GM19351 (cell line): Measurements from ENCODE around the gene TP53TG3D.
"Not testable (repeated sequence)": the region's sequence is repeated elsewhere in the genome, so short reads cannot be mapped to it uniquely, and the experiment has no call there.

ENCODE experiments used
- ATAC-seq: cut with Tn5 transposase; IDR thresholded peaks from one replicate; pipeline ENCODE4 v1.9.1; 2021; ENCODE audit warnings: mild to moderate bottlenecking, moderate library complexity; ENCODE audit not compliant: unreplicated experiment

TP53TG3D gene, protein sequence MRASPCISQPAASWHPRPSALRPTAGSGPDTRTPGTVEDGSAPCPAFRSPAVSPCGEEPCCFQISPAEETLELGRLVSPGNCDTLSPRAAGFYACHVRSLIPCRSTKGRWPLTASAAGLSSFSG

DNA sequence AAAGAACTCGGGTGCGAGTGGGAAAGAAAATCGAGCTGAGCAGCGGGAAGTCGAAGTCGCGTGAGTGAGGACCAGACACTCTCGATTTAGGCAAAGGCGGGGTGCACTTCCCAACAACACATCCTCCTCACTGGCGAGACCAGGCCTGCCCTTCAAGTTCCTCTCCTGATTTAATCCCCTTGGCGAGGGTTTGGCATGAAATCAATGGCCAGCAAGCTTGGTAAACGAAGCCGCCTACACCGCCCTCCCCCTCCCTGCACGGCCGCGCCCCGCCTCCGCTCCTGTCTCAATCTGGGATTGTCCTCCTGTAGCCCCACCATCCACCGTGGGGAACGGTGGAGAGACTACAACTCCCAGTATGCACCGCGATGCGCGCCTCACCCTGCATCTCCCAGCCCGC, at the start of gene TP53TG3D:
Gene TP53TG3D, plus strand, starts transcription at position 301 of the 400 bp plus-strand sequence. Its CDS starts 68 bp downstream, at position 369.
- ATAC-seq: not testable (repeated sequence)

DNA sequence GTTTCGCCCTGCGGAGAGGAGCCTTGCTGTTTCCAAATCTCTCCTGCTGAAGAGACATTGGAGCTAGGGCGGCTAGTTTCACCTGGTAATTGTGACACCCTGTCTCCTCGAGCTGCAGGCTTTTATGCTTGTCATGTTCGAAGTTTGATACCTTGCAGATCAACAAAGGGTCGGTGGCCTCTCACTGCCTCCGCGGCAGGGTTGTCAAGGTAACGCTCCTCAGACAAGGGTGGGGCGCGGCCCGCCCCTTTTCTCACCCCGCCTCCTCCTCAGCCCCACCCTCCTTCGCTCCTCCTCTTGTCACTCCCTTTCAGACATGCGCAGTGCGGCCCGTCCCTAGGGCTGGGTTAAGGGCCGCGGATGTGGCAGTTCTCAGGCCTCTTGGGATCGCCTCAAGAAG, 421 bp downstream of the TP53TG3D start:
- ATAC-seq: not testable (repeated sequence)

DNA sequence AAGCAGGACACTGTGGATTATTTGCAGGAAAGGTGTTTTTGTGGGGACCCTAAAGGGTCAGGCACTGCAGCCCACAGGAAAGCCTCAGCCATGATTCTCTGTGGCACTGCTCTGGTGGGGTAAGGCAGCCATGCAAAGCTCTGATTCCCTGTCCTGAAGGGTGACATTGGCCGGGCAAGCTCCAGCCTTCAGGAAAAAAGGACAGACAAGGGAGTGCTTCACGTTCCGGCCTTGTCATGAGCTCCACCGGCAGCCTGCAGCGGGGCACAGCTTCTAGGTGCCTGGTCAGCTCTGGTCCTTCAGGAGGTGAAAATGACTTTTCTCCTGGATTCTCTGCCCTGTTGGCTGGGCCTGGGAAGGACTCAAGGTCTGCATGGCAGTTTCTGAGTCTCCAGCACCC, 8.4 kb downstream of the TP53TG3D start:
- not testable (repeated sequence) for ATAC-seq

DNA sequence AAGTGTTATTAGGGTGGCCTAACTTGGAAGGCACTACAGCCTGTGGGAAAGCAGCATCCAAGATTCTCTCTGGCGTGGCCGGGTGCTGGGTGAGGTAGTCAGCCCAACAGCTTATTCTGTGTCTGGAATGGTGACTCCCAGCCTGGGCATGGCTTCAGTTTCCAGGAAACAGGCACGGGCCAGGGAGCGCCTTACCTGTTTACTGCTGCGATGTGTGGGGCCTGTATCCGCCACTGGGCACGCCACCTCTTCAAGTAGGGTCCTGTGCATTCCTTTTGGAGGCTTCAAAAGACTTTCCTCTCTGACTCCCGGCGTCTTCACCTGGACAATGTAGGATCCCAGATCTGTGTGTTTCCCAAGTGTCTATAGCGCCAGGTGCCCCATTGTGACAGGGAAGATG, 10.5 kb downstream of the TP53TG3D start:
- ATAC-seq: not testable (repeated sequence)

DNA sequence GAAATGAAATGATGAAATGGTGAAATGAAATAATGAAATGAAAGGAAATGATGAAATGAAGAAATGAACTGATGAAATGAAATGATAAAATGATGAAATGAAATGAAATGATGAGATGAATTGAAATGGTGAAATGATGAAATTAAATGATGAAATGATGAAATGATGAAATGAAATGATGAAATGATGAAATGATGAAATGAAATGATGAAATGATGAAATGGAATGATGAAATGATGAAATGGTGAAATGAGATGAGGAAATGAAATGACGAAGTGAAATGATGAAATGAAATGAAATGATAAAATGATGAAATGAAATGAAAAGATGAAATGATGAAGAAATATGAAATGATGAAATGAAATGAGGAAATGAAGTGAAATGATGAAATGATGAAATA, 28.8 kb downstream of the TP53TG3D start:
- ATAC-seq: not testable (repeated sequence)

DNA sequence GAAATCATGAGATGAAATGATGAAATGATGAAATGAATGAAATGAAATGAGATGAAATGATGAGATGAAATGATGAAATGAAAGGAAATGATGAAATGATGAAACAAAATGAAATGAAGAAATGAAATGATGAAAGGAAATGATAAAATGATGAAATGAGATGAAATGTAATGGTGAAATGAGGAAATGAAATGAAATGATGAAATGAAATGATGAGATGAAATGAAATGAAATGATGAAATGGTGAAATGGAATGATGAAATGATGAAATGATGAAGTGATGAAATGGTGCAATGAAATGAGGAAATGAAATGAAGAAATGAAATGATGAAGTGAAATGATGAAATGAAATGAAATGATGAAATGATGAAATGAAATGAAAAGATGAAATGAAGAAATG, 29.9 kb downstream of the TP53TG3D start:
- ATAC-seq: not testable (repeated sequence)

DNA sequence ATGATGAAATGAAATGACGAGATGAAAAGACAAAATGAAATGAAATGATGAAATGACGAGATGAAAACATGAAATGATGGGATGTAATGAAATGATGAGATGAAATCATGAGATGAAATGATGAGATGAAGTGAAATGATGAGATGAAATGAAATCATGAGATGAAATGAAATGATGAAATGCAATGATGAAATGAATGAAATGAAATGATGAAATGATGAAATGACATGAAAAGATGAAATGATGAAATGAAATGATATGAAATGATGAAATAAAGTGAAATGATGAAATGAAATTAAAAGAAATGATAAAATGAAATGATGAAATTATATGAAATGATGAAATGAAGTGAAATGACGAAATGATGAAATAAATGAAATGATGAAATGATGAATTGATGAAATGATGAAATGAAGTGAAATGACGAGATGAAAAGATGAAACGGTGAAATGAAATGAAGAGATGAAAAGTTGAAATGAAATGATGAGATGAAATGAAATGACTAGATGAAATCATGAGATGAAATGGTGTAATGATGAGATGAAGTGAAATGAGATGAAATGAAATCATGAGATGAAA, 30.9 kb downstream of the TP53TG3D start:
- ATAC-seq: not testable (repeated sequence)

DNA sequence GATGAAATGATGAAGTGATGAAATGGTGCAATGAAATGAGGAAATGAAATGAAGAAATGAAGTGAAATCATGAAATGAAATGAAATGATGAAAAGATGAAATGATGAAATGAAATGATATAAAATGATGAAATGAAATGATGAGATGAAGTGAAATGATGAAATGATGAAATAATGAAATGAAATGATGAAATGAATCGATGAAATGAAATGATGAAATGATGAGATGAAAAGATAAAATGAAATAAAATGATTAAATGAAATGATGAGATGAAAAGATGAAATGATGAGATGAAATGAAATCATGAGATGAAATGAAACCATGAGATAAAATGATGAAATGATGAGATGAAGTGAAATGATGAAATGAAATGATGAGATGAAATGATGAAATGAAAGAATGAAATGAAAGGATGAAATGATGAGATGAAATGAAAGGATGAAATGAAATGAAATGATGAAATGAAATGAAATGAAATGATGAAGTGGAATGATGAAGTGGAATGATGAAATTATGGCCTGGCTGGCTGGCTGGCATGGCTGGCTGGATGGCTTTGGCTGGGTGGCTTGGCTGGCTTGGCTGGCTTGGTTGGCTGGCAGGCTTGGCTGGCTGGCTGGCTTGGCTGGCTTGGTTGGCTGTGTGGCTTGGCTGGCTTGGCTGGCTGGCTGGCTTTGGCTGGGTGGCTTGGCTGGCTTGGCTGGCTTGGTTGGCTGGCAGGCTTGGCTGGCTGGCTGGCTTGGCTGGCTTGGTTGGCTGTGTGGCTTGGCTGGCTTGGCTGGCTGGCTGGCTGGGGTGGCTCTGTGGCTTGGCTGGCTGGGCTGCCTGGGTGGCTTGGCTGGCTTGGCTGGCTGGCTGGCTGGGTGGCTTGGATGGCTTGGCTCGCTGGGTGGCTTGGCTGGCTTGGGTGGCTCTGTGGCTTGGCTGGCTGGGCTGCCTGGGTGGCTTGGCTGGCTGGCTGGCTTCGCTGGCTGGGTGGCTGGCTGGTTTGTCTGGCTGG, 32.0 kb downstream of the TP53TG3D start:
- ATAC-seq: not testable (repeated sequence)

DNA sequence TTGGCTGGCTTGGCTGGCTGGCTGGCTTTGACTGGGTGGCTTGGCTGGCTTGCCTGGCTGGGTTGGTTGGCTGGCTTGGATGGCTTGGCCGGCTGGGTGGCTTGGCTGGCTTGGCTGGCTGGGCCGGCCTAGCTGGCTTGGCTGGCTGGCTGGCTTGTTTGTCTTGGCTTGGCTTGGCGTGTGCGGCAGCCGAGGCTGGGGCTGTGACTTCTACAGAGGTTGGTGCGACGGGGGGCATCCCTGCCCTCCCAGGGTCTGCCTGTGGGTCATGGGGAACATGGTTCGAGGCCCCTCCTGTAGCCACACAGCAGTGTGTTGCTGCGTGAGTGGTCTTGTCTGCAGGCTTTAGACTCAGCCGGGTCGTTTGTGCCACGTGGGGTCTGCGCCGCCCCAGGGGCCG, 33.1 kb downstream of the TP53TG3D start:
- ATAC-seq: not testable (repeated sequence)

DNA sequence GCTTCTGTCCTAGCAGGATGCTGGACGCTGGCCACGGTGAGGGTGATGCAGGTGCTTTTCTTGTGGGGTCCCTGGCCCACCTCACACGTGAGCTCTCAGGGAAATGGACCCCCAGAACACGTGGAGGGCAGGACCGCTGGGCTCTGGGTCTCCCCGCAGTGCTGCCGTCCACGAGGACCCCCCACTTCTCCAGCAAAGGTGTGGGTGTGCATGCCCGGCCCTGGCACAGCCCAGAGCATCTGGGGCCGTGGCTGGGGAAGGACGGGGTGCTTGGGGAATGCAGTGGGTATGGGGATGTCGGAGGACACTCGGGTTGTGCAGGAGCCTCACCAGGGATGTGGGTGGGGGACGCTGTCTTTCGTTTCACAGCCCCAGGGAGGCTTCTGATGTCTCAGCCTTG, 34.7 kb downstream of the TP53TG3D start:
- ATAC-seq: not testable (repeated sequence)

DNA sequence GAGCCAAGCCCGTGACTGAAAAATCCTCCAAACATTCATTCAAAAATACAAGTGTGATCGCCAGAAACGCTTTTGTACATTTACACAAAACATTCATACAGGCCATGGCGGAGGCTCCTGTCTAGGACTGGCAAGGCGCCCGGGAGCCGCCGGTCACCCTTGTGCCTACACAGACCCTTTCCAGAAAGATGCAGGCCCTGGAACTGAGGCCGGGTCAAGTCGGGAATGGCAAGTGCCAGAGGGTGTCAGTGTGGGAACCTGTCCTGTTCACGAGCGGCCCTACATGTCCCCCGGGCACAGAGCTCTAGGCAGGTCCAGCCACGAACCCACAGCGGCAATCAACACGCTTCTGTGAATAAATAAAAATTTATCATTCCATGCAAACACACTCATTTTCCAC, 36.1 kb downstream of the TP53TG3D start:
- not testable (repeated sequence) for ATAC-seq

DNA sequence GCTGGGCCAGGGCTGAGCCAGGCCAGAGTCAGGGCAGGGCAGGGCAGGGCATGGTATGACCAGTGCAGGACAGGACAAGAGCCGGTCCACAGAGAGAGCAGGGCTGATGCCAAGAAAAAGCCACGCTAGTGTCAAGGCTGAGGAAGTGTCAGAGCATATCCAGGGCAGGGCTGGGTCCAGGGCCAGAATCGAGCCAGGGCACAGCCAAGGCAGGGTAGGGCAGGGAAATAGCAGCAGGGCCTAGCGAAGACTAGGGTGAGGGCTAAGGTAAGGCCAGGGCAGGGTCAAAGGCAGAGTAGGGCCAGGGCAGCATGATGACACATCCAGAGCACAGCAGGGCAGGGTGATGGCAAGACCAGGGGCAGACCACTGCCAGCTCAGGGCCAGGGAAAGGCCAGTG, 49.7 kb downstream of the TP53TG3D start:
- not testable (repeated sequence) for ATAC-seq
